K562 (cell line): ENCODE results near the gene UCN. TPM values are rescaled to one million over a fixed set of nuclear protein-coding genes. Genes with fewer than 3 reads are reported as not detected.

Experiments used
- AFF4 ChIP-seq: sonication (generic); formaldehyde crosslinking; IDR thresholded peaks from 2 replicates; pipeline ENCODE4 v1.8.0; 2023; ENCODE audit warnings: mild to moderate bottlenecking, missing genetic modification reagents
- ATF1 ChIP-seq, 2 experiments: fragments of 450-650 bp in 1 of 2; IDR thresholded peaks; 2 replicates each; pipeline ENCODE4 v1.6.1; 2016; ENCODE audit warnings: missing compliant biosample characterization in 1 of 2, missing genetic modification characterization in 1 of 2
- BCOR ChIP-seq: fragments of 450-650 bp; IDR thresholded peaks from 2 replicates; pipeline ENCODE4 v1.6.1; 2016
- CSDE1 ChIP-seq, 2 experiments: fragments of 450-650 bp; IDR thresholded peaks; 2 replicates each; pipeline ENCODE4 v1.6.1; 2016; ENCODE audit warnings: mild to moderate bottlenecking in 1 of 2
- EHMT2 ChIP-seq: fragments of 450-650 bp; IDR thresholded peaks from 2 replicates; pipeline ENCODE4 v1.6.1; 2018; ENCODE audit warnings: antibody characterized with exemption
- HBP1 ChIP-seq: fragments of 450-650 bp; formaldehyde crosslinking; IDR thresholded peaks from 2 replicates; pipeline ENCODE4 v1.4.0; 2022; ENCODE audit warnings: missing genetic modification characterization
- KDM5B ChIP-seq: fragments of 200-600 bp; sonication (generic); IDR thresholded peaks from 2 replicates; pipeline ENCODE4 v1.6.1; 2012; ENCODE audit warnings: low read depth, mild to moderate bottlenecking, moderate library complexity, low read length, control low read depth, inconsistent platforms; ENCODE audit not compliant: insufficient replicate concordance
- MYNN ChIP-seq, 2 experiments: sonication (generic); formaldehyde crosslinking in 1 of 2; IDR thresholded peaks; 2 replicates each; pipeline versions ENCODE4 v1.5.0 to v1.6.1; 2016 to 2020; ENCODE audit warnings: antibody characterized with exemption in 1 of 2, missing genetic modification reagents in 1 of 2
- PHB ChIP-seq: fragments of 250-450 bp; sonication (Bioruptor Pico); IDR thresholded peaks from 2 replicates; pipeline ENCODE4 v1.5.0; 2021
- PHF20 ChIP-seq: fragments of 450-650 bp; IDR thresholded peaks from 2 replicates; pipeline ENCODE4 v1.6.1; 2018; ENCODE audit not compliant: partially characterized antibody
- RBM15 ChIP-seq: fragments of 200-400 bp; formaldehyde crosslinking; IDR thresholded peaks from 2 replicates; pipeline ENCODE4 v1.6.1; 2018; ENCODE audit warnings: mild to moderate bottlenecking, low read length, moderate library complexity; ENCODE audit not compliant: insufficient read depth
- RFX7 ChIP-seq: fragments of 250-450 bp; sonication (Bioruptor Pico); IDR thresholded peaks from 2 replicates; pipeline ENCODE4 v1.5.1; 2021; ENCODE audit warnings: mild to moderate bottlenecking
- SRSF7 ChIP-seq: fragments of 200-400 bp; formaldehyde crosslinking; optimal IDR thresholded peaks from 2 replicates; pipeline ENCODE3; 2017; ENCODE audit warnings: mild to moderate bottlenecking, low read depth, low read length
- TAF9B ChIP-seq: fragments of 450-650 bp; IDR thresholded peaks from 2 replicates; pipeline ENCODE4 v1.6.1; 2018; ENCODE audit warnings: mild to moderate bottlenecking; ENCODE audit not compliant: partially characterized antibody
- TEAD4 ChIP-seq, 2 experiments: sonication (generic) in 1 of 2; formaldehyde crosslinking in 1 of 2; IDR thresholded peaks; 2 replicates each; pipeline versions ENCODE4 v1.6.1 to v1.8.0; 2012 to 2022; ENCODE audit warnings: borderline replicate concordance in 1 of 2, inconsistent platforms in 1 of 2, low read length in 1 of 2, mild to moderate bottlenecking in 1 of 2, missing genetic modification reagents in 1 of 2
- ZNF324 ChIP-seq: fragments of 250-450 bp; sonication (Bioruptor Pico); IDR thresholded peaks from 2 replicates; pipeline ENCODE4 v1.4.0; 2020; ENCODE audit warnings: mild to moderate bottlenecking
- ZNF384 ChIP-seq: IDR thresholded peaks from 2 replicates; pipeline ENCODE4 v1.6.1; 2012; ENCODE audit warnings: low read depth, low read length, improper control_type of control experiment
- ZNF398 ChIP-seq: fragments of 250-450 bp; sonication (Bioruptor Pico); IDR thresholded peaks from 2 replicates; pipeline ENCODE4 v1.8.0; 2021; ENCODE audit warnings: moderate library complexity, mild to moderate bottlenecking, inconsistent platforms
- ZNF444 ChIP-seq: fragments of 250-450 bp; sonication (Bioruptor Pico); IDR thresholded peaks from 2 replicates; pipeline ENCODE4 v1.4.0; 2020; ENCODE audit warnings: mild to moderate bottlenecking, moderate library complexity
- ZNF584 ChIP-seq: fragments of 200-800 bp; sonication (Bioruptor generic); IDR thresholded peaks from 2 replicates; pipeline ENCODE4 v1.6.1; 2016; ENCODE audit warnings: low read depth, mild to moderate bottlenecking, missing genetic modification characterization, missing compliant biosample characterization
- polyA plus RNA-seq, 8 experiments: library from polyadenylated mRNA; depleted of rRNA in 4 of 8; stranded (reverse) in 5 of 8; unstranded in 3 of 8; fragments of >200 nt; fragmentation: Nextera tagmentation in 2 of 8; fragmentation: Illumina TruSeq in 1 of 8; extraction: Ambion mirVana in 2 of 8; extraction: Trizol in 1 of 8; gene quantifications; 2 replicates each; pipeline versions ENCODE4 v1.2.1 to v1.2.3, GENCODE V29; 2011 to 2014; ENCODE audit warnings: inconsistent platforms in 1 of 8, missing spikeins in 1 of 8
- total RNA-seq, 7 experiments: library from RNA; depleted of rRNA in 6 of 7; stranded (reverse); fragments of >200 nt in 6 of 7; fragmentation: Illumina TruSeq in 2 of 7; extraction: Trizol in 2 of 7; gene quantifications; 2 replicates each; pipeline versions ENCODE4 v1.2.1 to v1.2.3, GENCODE V29; 2011 to 2021; ENCODE audit warnings: low replicate concordance in 1 of 7

The UCN gene
- total and polyA plus RNA-seq, 9 of the 15 experiments (the other 6 are each of a cell fraction or from before 2014, with no cell fraction given): 0.10 to 2.7 (median 0.43) TPM

- TF ChIP-seq AFF4 (CRISPR knock-in tag) (no peak), ZNF324 (CRISPR knock-in tag) (no peak), ZNF584 (CRISPR knock-in tag) (no peak), ZNF384 (0 out of 2 replicates have a peak, but pooled peaks have one; percentile 12), TEAD4 (IDR thresholded peaks at IDR 0.05; ENCODE audit: low read length) (no peak), TEAD4 (CRISPR knock-in tag; IDR thresholded peaks at IDR 0.05; ENCODE audit: borderline replicate concordance) (no peak), TAF9B (peak; percentile 51), PHF20 (no peak), RBM15 (no peak), EHMT2 (no peak), CSDE1 (IDR thresholded peaks at IDR 0.05) (no peak), RFX7 (CRISPR knock-in tag) (no peak), ZNF398 (CRISPR knock-in tag) (no peak), KDM5B (peak; percentile 18), MYNN (IDR thresholded peaks at IDR 0.05) (peak; percentile 68; the same call in 1 of the 2 replicates), MYNN (CRISPR knock-in tag; IDR thresholded peaks at IDR 0.05) (no peak), SRSF7 (no peak), ZNF444 (CRISPR knock-in tag) (no peak), BCOR (no peak), PHB (CRISPR knock-in tag) (no peak), ATF1 (CRISPR knock-in tag; IDR thresholded peaks at IDR 0.05) (no peak), ATF1 (tag; IDR thresholded peaks at IDR 0.05) (peak; percentile 81), HBP1 (CRISPR knock-in tag) (no peak)
These were observed 12.8 kb upstream of the UCN start (continued) for GRCh38 chr2:27320958-27321543.
